ENCODE results near the gene GPC3. TPM values are rescaled to one million over a fixed set of nuclear protein-coding genes. Genes with fewer than 3 reads are reported as not detected.

Gene GPC3
- total RNA-seq, 2 donors from 2014 or later: 2.7 to 5.2 TPM

GRCh38 chrX:133980832-133981588 lies 4.4 kb downstream of the GPC3 start:
- H3K9me3 ChIP-seq: no peaks in the 10 kb centered on the region
- H3K4me3 ChIP-seq: no peak overlapping the region
- intact Hi-C loops (cut with DNase I): no loop called here
- no peaks in the 10 kb centered on the region for H3K4me1 ChIP-seq (replicated peaks)
- H3K27me3 ChIP-seq (replicated peaks; ENCODE audit: insufficient read depth): no peaks in the 10 kb centered on the region
- WGBS: 88% methylated on average over 5 of the region's 5 CpGs
- H3K36me3 ChIP-seq: no peaks in the 10 kb centered on the region
- TF ChIP-seq POLR2A (IDR thresholded peaks at IDR 0.05) (no peak), CTCF (IDR thresholded peaks at IDR 0.05) (no peak), POLR2AphosphoS5 (IDR thresholded peaks at IDR 0.05) (no peak)
- H3K27ac ChIP-seq: no peak overlapping the region
- no peak for DNase-seq (ENCODE audit: low spot score)

- H3K27ac ChIP-seq: no peak overlapping the region
These were observed 5.0 kb downstream of the GPC3 start for GRCh38 chrX:133980406-133980805.

GRCh38 chrX:133979641-133980230 lies 5.7 kb downstream of the GPC3 start:
- intact Hi-C loops (cut with DNase I): no loop called here
- Histone ChIP-seq H3K36me3 (no peaks in the 10 kb centered on the region), H3K4me1 (replicated peaks) (no peaks in the 10 kb centered on the region), H3K9me3 (no peaks in the 10 kb centered on the region), H3K27me3 (replicated peaks; ENCODE audit: insufficient read depth) (no peaks in the 10 kb centered on the region), H3K4me3 (no peak overlapping the region), H3K27ac (no peak overlapping the region)
- TF ChIP-seq POLR2A (IDR thresholded peaks at IDR 0.05) (no peak), CTCF (IDR thresholded peaks at IDR 0.05) (no peak), POLR2AphosphoS5 (IDR thresholded peaks at IDR 0.05) (no peak)
- 36% methylated on average over 3 of the region's 3 CpGs for WGBS
- no peak for DNase-seq (ENCODE audit: low spot score)

More at GRCh38 chrX:133980406-133980805, 5.0 kb downstream of the GPC3 start:
- no peaks in the 10 kb centered on the region for H3K4me1 ChIP-seq (replicated peaks)
- no peak overlapping the region for H3K4me3 ChIP-seq
- 78% methylated on average over 2 of the region's 2 CpGs for WGBS
- TF ChIP-seq CTCF (IDR thresholded peaks at IDR 0.05) (no peak), POLR2A (IDR thresholded peaks at IDR 0.05) (no peak), POLR2AphosphoS5 (IDR thresholded peaks at IDR 0.05) (no peak)
- H3K27me3 ChIP-seq (replicated peaks; ENCODE audit: insufficient read depth): no peaks in the 10 kb centered on the region
- DNase-seq (ENCODE audit: low spot score): no peak
- intact Hi-C loops (cut with DNase I): no loop called here
- H3K9me3 ChIP-seq: no peaks in the 10 kb centered on the region
- no peaks in the 10 kb centered on the region for H3K36me3 ChIP-seq

- WGBS: 91% methylated on average over 4 of the region's 4 CpGs
- no peak for DNase-seq (ENCODE audit: low spot score)
- intact Hi-C loops (cut with DNase I): no loop called here
- Histone ChIP-seq H3K27me3 (replicated peaks; ENCODE audit: insufficient read depth) (no peaks in the 10 kb centered on the region), H3K36me3 (no peaks in the 10 kb centered on the region), H3K4me3 (no peak overlapping the region), H3K27ac (no peak overlapping the region), H3K4me1 (replicated peaks) (no peaks in the 10 kb centered on the region), H3K9me3 (no peaks in the 10 kb centered on the region)
- no peak for TF ChIP-seq POLR2AphosphoS5 (IDR thresholded peaks at IDR 0.05)
These were observed 11.7 kb downstream of the GPC3 start for GRCh38 chrX:133973704-133974103.

- intact Hi-C loops (cut with DNase I): no loop called here
- Histone ChIP-seq H3K4me1 (replicated peaks) (no peaks in the 10 kb centered on the region), H3K27me3 (replicated peaks; ENCODE audit: insufficient read depth) (no peaks in the 10 kb centered on the region), H3K4me3 (no peak overlapping the region), H3K27ac (no peak overlapping the region), H3K36me3 (no peaks in the 10 kb centered on the region), H3K9me3 (no peaks in the 10 kb centered on the region)
- 95% methylated on average over 4 of the region's 4 CpGs for WGBS
- DNase-seq (ENCODE audit: low spot score): no peak
- TF ChIP-seq POLR2A (IDR thresholded peaks at IDR 0.05) (no peak), POLR2AphosphoS5 (IDR thresholded peaks at IDR 0.05) (no peak), CTCF (IDR thresholded peaks at IDR 0.05) (no peak)
These were observed 12.5 kb downstream of the GPC3 start for GRCh38 chrX:133972916-133973315.
